Panc1 (cell line): ENCODE data around the gene MACROD2. TPM values are rescaled to one million over a fixed set of nuclear protein-coding genes. Genes with fewer than 3 reads are reported as not detected.

Source experiments
- ATAC-seq: fragments of 200-7000 bp; cut with Tn5 transposase; 2 replicates; pipeline ENCODE4 v1.9.1; 2020; ENCODE audit warnings: mild to moderate bottlenecking, moderate library complexity
- BruUV-seq: library from RNA; stranded (reverse); fragments of 400-500 nt; replicated peaks from 2 replicates; lab custom pipeline; 2021; lab: Mats Ljungman, UMichigan
- CTCF ChIA-PET: fragments of 300-600 bp; sonication (Branson Sonifier 250); formaldehyde crosslinking; loops from one replicate; lab custom pipeline; 2022; ENCODE audit warnings: antibody characterized with exemption; lab: Charles Lee
- POLR2A ChIA-PET: fragments of 300-600 bp; sonication (Branson Sonifier 250); formaldehyde crosslinking; loops from one replicate; lab custom pipeline; 2022; ENCODE audit warnings: antibody characterized with exemption; lab: Charles Lee
- DNase-seq: peaks from one replicate; pipeline ENCODE4 v3.0.0-alpha.2; 2010; ENCODE audit warnings: low read depth, low spot score
- H3K27ac ChIP-seq: 2 replicates; pipeline ENCODE4 v1.5.1; 2011; ENCODE audit warnings: mild to moderate bottlenecking, low read length, inconsistent platforms
- H3K27me3 ChIP-seq: fragments of 200-500 bp; sonication (Bioruptor generic); 2 replicates; pipeline ENCODE4 v1.6.0; 2014; ENCODE audit warnings: low read length, inconsistent platforms; ENCODE audit not compliant: control insufficient read depth, insufficient read depth
- H3K36me3 ChIP-seq: fragments of 200-500 bp; sonication (Bioruptor generic); 2 replicates; pipeline ENCODE4 v1.5.1; 2014; ENCODE audit warnings: inconsistent platforms, mild to moderate bottlenecking, low read length, moderate library complexity; ENCODE audit not compliant: control insufficient read depth, insufficient read depth
- H3K4me1 ChIP-seq: 2 replicates; pipeline ENCODE4 v1.5.1; 2011; ENCODE audit warnings: inconsistent platforms, mild to moderate bottlenecking, low read length, moderate library complexity; ENCODE audit not compliant: control insufficient read depth, insufficient read depth
- H3K4me3 ChIP-seq, 2 experiments: 2 replicates each; pipeline ENCODE4 v1.5.1; 2011 to 2012; ENCODE audit warnings: low read depth in 2 of 2, low read length in 2 of 2, mild to moderate bottlenecking in 2 of 2, inconsistent platforms in 1 of 2, moderate library complexity in 1 of 2
- H3K9me3 ChIP-seq: fragments of 200-500 bp; sonication (Bioruptor generic); 2 replicates; pipeline ENCODE4 v1.5.1; 2014; ENCODE audit warnings: low read depth, mild to moderate bottlenecking, inconsistent platforms, low read length, moderate library complexity; ENCODE audit not compliant: control insufficient read depth, insufficient read depth
- POLR2AphosphoS5 ChIP-seq: IDR thresholded peaks from 2 replicates; pipeline ENCODE4 v1.6.1; 2012; ENCODE audit warnings: mild to moderate bottlenecking, low read depth, low read length, moderate library complexity
- SIN3A ChIP-seq: IDR thresholded peaks from 2 replicates; pipeline ENCODE4 v1.6.1; 2012; ENCODE audit warnings: low read depth, mild to moderate bottlenecking, low read length, moderate library complexity, borderline replicate concordance; ENCODE audit not compliant: insufficient read depth
- TCF7L2 ChIP-seq: IDR thresholded peaks from 2 replicates; pipeline ENCODE4 v1.6.1; 2011; ENCODE audit warnings: mild to moderate bottlenecking, low read depth, low read length, inconsistent platforms
- in situ Hi-C: cut with HindIII; loops from 2 replicates; pipeline ENCODE4 v1.10.0; 2016; ENCODE audit warnings: low sequenced_read_pairs, low pct_unique_long_range_greater_than_20kb
- intact Hi-C: fragments of 100-400 bp; cut with micrococcal nuclease; formaldehyde crosslinking; loops from one replicate; pipeline ENCODE4 v1.10.0; 2022; ENCODE audit not compliant: unreplicated experiment
- total RNA-seq: library from RNA; stranded (reverse); gene quantifications from one replicate; pipeline ENCODE4 v1.2.1, GENCODE V29; 2021; ENCODE audit not compliant: unreplicated experiment
- TF ChIP-seq, protein P1 (sequence below): fragments of 450-650 bp; IDR thresholded peaks from 2 replicates; pipeline ENCODE4 v1.5.1; 2017; ENCODE audit warnings: mild to moderate bottlenecking
- TF ChIP-seq, protein P2 (sequence below), 2 experiments: IDR thresholded peaks; 2 replicates each; pipeline ENCODE4 v1.6.1; 2011 to 2012; ENCODE audit warnings: low read depth in 2 of 2, control low read depth in 1 of 2, low read length in 1 of 2, mild to moderate bottlenecking in 1 of 2, moderate library complexity in 1 of 2; ENCODE audit not compliant: insufficient read depth in 1 of 2

Gene MACROD2
- total RNA-seq, 1 experiment from 2014 or later: 1.2 TPM

DNA sequence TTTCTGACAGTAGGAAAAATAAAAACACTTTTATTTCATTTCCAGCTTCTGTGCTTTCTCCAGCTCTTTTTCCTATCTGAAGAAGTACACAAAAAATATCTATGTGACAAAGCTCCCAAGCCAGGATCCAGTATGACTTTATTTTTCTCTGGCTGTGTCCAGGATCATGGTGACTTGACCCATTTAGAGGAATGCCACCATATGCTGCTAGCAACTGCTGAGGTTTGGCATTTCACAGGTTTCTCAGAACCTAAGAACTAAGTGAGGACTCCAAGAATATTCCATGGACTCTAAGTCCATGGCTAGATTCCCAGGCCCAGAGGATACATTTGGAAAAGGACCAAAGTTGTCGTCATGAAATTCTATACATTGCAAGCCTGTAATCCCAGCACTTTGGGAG, 1218.7 kb downstream of the MACROD2 start:
- POLR2A ChIA-PET: no interaction called here

DNA sequence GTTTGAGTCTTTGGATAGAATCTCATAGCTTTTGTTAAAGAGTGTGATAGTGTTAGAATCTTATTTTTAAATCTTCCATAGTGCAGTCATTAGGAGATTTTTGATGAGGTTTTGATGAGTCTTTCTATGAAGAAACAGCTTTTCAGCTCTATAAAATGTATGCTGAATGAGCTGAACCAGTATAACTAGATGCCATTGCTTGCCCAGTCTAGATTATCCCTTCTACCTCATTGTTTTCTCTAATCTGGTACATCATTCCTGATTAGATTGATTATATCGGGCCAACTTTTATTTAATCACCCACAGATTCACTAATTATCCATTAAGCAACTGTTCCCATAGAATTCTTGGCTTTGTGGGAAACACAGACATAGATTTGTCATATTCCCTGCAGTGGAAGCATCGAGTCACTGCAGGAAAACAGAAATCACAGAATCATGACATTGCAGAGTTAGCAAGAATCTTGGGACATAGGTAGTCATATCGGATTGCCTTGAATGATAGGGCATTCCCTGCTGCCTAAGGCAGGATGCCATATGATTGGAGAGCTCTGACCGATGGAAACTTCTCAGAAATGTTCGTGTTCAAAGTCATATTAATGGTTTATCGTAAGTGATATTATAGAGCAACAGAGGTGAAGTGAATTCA, 1224.8 kb downstream of the MACROD2 start:
- no peak for DNase-seq
- no TSS peak for BruUV-seq
- no peaks in the 10 kb centered on the region for H3K9me3 ChIP-seq
- no peaks in the 10 kb centered on the region for H3K4me1 ChIP-seq
- H3K27ac ChIP-seq: no peak overlapping the region
- ChIA-PET CTCF (no interaction called here), POLR2A (no interaction called here)
- intact Hi-C loops (no loop called here), in situ Hi-C loops (no loop called here)
- H3K4me3 ChIP-seq: no peak overlapping the region
- no peak for ATAC-seq
- no peaks in the 10 kb centered on the region for H3K36me3 ChIP-seq
- H3K27me3 ChIP-seq: no peaks in the 10 kb centered on the region
- TF ChIP-seq POLR2AphosphoS5 (no peak), TCF7L2 (no peak), SIN3A (no peak)
- TF ChIP-seq, protein P1, sequence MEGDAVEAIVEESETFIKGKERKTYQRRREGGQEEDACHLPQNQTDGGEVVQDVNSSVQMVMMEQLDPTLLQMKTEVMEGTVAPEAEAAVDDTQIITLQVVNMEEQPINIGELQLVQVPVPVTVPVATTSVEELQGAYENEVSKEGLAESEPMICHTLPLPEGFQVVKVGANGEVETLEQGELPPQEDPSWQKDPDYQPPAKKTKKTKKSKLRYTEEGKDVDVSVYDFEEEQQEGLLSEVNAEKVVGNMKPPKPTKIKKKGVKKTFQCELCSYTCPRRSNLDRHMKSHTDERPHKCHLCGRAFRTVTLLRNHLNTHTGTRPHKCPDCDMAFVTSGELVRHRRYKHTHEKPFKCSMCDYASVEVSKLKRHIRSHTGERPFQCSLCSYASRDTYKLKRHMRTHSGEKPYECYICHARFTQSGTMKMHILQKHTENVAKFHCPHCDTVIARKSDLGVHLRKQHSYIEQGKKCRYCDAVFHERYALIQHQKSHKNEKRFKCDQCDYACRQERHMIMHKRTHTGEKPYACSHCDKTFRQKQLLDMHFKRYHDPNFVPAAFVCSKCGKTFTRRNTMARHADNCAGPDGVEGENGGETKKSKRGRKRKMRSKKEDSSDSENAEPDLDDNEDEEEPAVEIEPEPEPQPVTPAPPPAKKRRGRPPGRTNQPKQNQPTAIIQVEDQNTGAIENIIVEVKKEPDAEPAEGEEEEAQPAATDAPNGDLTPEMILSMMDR: no peak
- TF ChIP-seq, protein P2, sequence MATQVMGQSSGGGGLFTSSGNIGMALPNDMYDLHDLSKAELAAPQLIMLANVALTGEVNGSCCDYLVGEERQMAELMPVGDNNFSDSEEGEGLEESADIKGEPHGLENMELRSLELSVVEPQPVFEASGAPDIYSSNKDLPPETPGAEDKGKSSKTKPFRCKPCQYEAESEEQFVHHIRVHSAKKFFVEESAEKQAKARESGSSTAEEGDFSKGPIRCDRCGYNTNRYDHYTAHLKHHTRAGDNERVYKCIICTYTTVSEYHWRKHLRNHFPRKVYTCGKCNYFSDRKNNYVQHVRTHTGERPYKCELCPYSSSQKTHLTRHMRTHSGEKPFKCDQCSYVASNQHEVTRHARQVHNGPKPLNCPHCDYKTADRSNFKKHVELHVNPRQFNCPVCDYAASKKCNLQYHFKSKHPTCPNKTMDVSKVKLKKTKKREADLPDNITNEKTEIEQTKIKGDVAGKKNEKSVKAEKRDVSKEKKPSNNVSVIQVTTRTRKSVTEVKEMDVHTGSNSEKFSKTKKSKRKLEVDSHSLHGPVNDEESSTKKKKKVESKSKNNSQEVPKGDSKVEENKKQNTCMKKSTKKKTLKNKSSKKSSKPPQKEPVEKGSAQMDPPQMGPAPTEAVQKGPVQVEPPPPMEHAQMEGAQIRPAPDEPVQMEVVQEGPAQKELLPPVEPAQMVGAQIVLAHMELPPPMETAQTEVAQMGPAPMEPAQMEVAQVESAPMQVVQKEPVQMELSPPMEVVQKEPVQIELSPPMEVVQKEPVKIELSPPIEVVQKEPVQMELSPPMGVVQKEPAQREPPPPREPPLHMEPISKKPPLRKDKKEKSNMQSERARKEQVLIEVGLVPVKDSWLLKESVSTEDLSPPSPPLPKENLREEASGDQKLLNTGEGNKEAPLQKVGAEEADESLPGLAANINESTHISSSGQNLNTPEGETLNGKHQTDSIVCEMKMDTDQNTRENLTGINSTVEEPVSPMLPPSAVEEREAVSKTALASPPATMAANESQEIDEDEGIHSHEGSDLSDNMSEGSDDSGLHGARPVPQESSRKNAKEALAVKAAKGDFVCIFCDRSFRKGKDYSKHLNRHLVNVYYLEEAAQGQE (IDR thresholded peaks at IDR 0.05; ENCODE audit: insufficient read depth in 1 of 2, low read depth in 2 of 2, low read length in 1 of 2): no peak

More for the DNA sequence above, 1218.7 kb downstream of the MACROD2 start:
- Histone ChIP-seq H3K36me3 (no peaks in the 10 kb centered on the region), H3K4me1 (no peaks in the 10 kb centered on the region), H3K4me3 (no peak overlapping the region), H3K27ac (no peak overlapping the region), H3K9me3 (no peaks in the 10 kb centered on the region), H3K27me3 (no peaks in the 10 kb centered on the region)
- BruUV-seq: no TSS peak
- DNase-seq (no peak), ATAC-seq (no peak)
- CTCF ChIA-PET: no interaction called here
- intact Hi-C loops: no loop called here
- in situ Hi-C loops: no loop called here
- TF ChIP-seq POLR2AphosphoS5 (no peak), SIN3A (no peak), TCF7L2 (no peak)
- TF ChIP-seq, protein P1: no peak
- TF ChIP-seq, protein P2 (IDR thresholded peaks at IDR 0.05; ENCODE audit: insufficient read depth in 1 of 2, low read depth in 2 of 2, low read length in 1 of 2): no peak
